HG03354 (cell line): ENCODE results near the gene MIEN1.
"Not testable (repeated sequence)": the region's sequence is repeated elsewhere in the genome, so short reads cannot be mapped to it uniquely, and the experiment has no call there.

Source experiments
- ATAC-seq: cut with Tn5 transposase; IDR thresholded peaks from one replicate; pipeline ENCODE4 v1.9.1; 2021; ENCODE audit warnings: mild to moderate bottlenecking; ENCODE audit not compliant: unreplicated experiment, poor library complexity, severe bottlenecking

The MIEN1 gene

DNA sequence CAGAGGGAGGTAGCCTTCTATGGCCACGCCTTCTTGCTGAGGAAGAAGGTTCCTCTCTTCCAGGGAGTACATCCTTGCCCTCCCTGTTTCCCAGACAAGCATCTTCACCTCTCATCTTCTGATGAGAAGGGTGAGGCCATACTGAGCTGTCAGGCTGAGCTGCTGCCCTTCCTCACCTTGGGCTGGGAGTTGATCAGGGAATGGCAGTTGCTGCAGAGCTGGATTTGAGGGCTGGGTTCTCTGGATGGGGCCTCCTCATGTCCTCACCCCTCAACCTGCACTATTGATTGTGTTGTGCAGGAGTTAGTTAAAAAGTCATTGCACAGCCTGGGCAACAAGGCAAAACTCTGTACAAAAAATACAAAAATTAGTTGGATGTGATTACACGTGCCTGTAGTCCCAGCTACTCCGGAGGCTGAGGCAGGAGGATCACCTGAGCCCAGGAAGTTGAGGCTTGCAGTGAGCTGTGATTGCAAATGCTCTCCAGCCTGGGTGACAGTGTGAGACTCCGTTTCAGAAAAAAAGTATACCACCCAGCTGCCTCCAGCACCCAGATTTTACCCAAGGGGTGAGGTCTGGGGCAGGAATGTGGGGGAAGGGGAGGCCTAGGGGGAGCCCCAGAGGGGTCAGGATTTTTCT lies 28.4 kb downstream of the MIEN1 start:
- no peak for ATAC-seq

DNA sequence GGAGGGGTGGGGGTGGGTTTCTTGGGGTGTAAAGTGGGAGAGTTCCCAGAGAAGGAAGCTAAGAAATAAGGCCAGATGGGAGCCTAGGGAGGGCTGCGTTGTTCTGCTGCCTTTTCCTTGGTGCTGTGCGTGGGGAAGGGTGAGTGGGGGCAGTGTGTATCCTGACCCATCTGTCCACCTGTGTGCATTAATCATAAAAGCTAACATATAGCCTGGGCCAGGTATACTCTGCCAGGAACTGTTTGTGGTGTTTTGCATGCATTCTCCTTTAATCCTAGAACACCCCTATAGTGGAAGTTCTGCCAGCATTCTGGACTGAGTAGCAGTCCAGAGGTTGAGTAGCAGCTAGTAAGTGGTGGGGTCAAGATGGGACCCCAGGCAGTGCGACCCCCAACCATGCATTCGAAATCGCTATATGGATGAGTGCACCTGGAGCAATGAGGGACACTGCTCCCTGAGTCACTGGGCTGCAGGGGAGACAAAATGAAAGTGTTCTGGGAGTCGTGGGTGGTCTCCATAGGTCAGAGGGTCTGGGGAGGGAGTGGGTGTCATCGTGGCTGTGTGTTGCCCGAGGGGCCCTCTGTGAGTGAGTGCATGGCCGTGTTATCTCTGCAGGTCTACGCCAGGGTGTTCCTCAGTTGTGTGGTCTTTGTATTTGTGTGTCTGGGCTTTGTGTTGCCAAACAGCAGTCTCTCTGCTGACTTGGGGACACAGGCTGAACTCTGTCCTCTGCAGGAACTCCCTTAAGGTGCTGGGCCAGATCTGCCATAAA lies 29.1 kb downstream of the MIEN1 start:
- no peak for ATAC-seq

DNA sequence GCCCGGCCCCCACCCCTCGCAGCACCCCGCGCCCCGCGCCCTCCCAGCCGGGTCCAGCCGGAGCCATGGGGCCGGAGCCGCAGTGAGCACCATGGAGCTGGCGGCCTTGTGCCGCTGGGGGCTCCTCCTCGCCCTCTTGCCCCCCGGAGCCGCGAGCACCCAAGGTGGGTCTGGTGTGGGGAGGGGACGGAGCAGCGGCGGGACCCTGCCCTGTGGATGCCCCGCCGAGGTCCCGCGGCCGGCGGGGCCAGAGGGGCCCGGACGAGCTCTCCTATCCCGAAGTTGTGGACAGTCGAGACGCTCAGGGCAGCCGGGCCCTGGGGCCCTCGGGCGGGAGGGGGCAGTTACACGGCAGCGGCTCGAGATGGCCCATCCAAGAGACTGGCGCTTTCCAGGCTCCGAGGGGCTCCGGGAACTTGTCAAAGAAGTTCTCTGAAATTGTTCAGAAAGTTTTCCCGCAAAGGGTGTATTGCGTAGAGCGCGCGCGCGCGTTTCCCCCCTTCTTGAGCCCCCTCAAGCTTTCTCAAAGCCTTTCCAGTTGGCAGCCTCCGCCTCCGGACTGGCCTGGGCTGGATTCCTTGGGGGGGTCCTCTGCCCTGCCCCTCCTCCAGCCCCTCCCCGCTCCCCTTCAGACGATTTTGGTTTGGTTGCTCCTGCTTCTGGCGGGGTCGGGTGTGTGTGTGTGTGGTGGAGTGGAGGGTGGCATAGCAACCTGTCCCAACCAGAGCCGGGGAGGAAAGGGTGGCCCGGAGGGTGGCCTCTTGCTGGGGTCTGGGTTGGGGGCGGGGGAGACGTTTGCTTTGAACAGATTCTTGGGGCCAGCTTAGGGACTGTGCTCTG lies 30.0 kb downstream of the MIEN1 start:
- no peak for ATAC-seq

DNA sequence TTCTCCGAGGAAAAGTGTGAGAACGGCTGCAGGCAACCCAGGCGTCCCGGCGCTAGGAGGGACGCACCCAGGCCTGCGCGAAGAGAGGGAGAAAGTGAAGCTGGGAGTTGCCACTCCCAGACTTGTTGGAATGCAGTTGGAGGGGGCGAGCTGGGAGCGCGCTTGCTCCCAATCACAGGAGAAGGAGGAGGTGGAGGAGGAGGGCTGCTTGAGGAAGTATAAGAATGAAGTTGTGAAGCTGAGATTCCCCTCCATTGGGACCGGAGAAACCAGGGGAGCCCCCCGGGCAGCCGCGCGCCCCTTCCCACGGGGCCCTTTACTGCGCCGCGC lies 30.5 kb downstream of the MIEN1 start, which contains the start of gene ERBB2:
ERBB2 (plus strand) TSS at position 247 of the 330 bp plus-strand sequence. CDS start 175 bp downstream, outside the sequence.
- ATAC-seq = no peak

DNA sequence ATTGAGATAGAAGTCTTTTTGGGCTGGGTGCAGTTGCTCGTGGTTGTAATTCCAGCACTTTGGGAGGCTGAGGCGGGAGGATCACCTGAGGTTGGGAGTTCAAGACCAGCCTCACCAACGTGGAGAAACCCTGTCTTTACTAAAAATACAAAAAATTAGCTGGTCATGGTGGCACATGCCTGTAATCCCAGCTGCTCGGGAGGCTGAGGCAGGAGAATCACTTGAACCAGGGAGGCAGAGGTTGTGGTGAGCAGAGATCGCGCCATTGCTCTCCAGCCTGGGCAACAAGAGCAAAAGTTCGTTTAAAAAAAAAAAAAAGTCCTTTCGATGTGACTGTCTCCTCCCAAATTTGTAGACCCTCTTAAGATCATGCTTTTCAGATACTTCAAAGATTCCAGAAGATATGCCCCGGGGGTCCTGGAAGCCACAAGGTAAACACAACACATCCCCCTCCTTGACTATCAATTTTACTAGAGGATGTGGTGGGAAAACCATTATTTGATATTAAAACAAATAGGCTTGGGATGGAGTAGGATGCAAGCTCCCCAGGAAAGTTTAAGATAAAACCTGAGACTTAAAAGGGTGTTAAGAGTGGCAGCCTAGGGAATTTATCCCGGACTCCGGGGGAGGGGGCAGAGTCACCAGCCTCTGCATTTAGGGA lies 31.0 kb downstream of the MIEN1 start:
- ATAC-seq = not testable (repeated sequence)

DNA sequence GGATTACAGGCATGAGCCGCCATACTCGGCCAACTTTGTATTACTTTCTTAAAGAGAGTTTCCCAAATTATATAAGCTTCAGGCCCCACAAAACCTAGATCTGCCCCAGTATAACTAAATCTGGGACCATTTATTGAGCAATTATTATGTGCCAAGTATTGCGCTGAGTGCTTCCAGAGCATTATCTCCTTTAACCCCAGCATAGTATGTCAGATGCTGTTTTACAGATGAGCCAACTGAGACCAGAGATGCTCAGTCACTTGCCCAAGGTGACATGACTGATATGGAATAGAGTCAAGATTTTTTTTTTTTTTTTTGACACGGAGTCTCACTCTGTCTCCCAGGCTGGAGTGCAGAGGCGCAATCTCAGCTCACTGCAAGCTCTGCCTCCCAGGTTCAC lies 32.4 kb downstream of the MIEN1 start:
- ATAC-seq = no peak

DNA sequence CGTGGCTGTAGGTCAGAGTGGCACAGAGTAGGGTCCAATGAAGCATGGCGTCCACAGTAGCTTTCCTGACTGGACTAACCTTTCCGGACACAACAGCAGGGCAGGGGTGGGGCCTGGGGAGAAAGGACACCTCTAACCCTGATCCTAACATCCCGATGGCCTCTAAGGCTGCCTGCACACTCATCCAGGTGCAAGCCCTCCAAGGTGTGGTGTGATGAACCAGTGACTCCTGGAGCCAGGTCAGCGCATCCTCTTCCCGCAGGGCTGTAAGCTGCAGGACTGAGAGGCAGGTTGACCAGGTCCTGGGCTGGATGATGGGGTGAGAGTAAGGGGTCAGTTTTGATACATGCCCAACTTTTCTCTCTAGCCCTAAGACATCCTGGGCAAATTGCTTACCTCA lies 33.6 kb downstream of the MIEN1 start:
- ATAC-seq = no peak

DNA sequence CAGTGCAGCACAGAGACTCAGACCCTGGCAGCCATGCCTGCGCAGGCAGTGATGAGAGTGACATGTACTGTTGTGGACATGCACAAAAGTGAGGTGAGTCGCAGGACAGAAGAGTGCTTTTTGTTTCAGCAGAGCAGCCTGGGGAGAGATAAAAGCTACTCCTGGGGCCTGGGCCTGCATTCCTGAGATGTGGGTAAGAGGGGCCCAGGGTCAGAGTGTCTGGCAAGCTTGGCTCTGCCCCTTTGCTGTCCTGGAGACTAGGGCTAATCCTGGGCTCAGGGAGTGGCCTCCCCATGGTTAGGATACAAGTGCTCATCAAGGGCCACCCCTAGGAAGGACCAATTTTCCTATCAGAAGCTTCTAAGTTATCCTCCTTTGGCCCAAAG lies 35.2 kb downstream of the MIEN1 start:
- no peak for ATAC-seq

DNA sequence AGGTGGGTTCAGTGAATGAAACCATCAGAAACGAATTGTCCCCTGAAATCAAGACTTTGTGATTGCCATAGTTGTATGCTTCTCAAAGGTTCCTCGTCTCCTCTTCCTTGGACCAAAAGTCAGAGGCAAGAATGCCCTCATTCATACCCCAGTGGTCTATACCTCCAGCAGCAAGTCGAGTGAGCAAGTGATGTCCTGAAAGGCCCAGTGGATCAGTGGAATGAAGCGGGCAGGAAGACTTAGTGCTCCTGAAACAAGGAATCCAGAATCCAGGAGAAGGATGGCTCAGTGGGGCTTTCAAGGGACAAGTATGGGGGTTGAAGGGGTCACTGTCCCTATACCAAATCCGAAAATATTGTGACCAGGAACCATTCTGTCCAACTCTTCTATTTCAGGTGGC lies 35.7 kb downstream of the MIEN1 start:
- ATAC-seq = no peak

DNA sequence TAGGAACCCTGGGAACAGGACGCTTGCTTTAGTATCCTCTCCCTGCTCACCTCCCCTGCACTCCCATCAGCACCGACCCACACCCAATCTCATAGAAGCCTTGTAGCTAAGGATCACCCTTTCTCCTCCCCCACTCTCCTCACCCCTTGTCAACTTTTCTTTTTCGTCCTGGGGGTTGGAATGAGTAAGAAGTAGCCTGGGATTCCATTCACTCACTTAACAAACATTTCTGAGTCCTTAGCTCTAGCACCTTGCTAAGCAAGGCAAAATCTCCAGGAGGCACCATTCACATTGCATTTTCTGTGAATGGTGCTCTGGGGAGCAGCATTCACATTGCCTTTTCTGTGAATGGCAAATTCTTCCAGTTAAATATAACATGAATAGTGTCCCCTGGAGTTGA lies 41.4 kb downstream of the MIEN1 start:
- no peak for ATAC-seq

DNA sequence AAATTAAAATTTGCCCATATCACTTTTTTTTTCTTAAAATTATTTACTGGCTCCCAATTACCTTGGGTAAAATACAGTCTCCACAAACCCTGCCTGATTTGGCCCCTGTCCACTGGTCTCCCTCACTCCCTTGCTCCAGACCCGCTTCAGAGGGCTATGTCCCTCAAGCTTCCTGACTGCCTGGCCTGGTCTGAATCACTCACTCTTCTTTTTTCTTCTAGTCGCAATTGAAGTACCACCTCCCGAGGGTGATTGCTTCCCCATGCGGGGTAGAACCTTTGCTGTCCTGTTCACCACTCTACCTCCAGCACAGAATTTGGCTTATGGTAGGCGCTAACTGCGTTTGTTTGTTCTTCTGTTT lies 41.9 kb downstream of the MIEN1 start:
- ATAC-seq = no peak

DNA sequence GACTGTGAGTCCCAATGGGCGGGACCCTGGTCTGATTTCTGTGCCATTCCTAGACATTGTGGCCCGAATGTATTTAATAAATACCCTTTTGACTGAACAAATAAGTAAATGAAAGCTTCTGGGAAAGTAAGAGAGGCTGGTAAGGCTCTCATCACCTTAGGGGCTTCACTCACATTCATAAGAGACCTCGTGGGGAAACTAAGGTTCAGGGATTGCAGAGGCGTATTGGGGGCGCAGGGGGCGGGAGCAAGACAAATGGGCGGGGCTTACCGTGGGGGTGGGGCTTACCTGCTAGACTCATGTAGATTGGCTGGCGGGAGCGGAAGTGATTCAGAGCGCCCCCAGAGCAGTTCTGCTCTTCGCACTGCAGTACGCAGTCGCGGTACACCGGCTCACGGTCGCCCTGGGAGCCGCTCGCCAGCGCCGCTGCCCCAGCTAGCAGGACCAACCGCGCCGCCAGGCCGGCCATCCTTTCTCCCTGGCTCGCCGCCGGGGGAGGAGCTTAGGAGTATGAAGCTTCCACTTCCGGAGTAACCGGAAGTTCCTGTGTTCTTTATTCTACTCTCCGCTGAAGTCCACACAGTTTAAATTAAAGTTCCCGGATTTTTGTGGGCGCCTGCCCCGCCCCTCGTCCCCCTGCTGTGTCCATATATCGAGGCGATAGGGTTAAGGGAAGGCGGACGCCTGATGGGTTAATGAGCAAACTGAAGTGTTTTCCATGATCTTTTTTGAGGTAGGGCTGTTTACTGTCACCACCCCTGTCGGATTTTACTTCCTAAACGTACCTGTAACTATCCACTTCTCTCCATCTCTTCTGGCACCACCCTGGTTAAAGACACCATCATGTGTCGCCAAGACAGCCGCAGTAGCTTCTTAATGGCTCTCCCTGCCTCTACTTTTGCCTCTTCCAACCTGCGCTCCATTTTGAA lies 42.5 kb downstream of the MIEN1 start, which contains the start of gene PGAP3:
PGAP3 (minus strand) TSS at position 512 of the 929 bp plus-strand sequence; CDS start at position 469, 43 bp downstream.
- peak; percentile 92 for ATAC-seq

DNA sequence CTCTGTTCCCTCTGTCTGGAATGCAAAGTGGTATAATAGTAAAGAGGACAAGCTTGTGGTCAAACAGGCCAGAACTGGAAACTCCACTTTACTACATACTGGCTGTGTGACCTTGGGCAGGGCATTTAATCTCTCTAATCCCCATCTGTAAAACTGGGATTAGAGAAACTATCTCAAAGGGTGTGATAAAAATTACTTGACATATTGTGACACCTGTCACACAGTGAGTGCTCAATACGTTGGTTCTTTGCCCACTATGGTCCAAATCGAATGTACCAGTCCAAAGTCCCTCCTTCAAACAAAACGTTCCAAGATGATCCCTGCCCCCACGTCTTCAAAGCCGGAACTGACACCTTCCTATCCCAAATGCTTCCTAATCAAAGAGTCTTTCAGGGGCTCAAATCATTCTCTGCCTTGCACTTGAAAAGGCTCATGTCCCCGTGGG lies 43.2 kb downstream of the MIEN1 start:
- ATAC-seq = no peak

DNA sequence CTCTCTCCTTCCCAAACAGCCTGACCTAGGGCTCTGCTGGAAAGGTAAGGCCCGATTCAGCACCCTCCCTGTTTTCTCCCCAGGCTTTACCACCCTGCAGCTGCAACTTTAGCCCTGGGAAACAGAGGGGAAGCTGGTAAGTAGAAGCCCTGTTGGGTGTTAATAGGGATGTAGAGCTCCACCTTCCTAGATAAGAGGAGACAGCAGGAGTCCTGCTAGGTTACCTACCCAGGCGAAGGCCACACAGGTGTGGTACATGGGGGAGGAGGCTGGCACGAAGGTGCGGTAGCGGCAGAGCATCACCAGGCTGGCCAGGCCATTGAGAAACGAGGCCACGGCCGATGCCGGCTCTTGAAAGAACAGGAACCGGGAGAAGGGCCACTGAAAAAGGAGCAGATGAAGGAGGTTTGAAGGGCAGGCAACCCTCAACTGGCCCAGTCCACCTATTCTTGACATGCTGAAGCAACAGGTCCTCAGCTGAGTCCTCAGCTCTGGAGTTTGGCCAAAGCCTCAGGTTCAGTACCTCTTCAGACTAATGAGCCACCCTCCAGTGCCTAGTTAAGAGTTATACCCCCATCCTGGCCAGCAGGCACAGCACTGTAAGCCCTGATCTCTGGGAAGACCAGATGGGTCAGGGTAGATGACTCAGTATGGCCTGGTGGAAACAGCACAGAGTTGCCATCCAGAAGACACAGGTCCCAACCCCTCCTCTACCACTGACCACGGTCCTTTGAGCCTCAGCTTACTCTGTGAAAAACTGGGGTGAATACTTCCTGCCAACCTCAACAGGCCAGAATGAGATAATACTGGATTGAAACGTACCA lies 45.8 kb downstream of the MIEN1 start:
- no peak for ATAC-seq

DNA sequence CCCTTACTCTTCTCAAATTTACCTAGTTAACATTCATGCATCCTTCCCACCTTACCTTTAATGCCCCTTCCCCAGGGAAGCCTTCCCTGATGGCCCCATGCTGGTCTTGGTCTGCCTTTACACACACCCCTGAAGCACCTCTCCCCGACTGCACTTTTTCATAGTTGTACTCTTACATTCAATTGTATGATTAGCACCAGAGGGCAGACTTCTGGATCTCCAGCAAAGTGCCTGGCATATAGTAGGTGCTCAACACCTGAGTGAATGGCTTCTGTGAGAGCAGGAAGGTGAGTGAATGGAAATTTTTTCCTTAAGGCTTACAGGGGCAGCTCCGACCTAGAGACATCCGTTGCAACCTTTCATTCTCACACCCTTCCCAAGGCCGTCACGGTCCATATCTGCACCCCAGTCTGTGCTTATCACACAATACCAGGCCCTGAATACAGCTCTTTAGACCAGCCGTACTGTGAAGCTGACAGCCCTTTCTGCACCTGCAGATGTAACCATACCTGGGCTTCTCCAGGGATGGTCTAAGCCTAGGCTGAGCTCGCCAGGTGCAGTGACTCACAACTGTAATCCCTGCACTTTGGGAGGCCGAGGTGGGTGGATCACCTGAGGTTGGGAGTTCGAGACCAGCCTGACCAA lies 46.9 kb downstream of the MIEN1 start:
- ATAC-seq = no peak

DNA sequence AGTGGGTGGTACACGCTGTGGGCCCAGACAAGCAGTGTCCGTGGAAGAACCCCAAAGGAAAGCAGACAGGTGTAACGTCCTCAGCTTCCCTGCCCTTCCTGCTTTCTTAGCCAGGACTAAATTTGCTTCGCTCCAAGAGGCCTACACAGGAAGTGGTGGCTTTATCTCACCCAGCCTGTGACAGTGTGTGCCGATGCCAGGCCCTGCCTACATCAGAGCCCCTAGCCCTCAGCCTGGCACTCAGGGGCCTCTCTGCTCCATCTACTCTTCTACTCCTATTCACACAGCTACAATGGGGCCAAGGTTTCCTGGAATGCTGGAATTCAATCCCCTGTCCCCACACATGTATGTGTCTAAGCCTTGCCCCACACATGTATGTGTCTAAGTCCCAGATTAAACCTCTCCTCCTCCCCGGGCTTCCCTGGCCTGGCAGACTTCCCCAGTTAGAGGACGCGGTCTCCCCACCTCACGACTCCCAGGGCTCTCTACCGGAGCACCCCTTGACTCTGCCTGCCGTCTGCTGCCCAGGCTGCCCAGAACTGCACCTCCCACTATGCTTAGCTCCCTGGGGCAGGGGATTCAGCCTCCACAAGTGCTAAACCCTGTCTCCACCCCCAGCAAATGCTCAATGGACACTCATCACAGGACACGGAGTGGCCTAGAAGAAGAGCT lies 50.7 kb downstream of the MIEN1 start:
- ATAC-seq = no peak
